Right atrium auricular region (tissue), 2 donors: ENCODE measurements around the gene HP1BP3. TPM values are rescaled to one million over a fixed set of nuclear protein-coding genes. Genes with fewer than 3 reads are reported as not detected.

Experiments
- DNase-seq: peaks from one replicate; pipeline ENCODE4 v3.0.0-alpha.2; 2019; ENCODE audit warnings: low spot score
- H3K27ac ChIP-seq, 2 donors: fragments of 200-600 bp; sonication (generic); 1 replicate in 1 of 2; 2 replicates in 1 of 2; pipeline ENCODE4 v1.5.1; 2016 to 2019
- H3K27me3 ChIP-seq, 2 donors: fragments of 200-600 bp; sonication (generic); one replicate each; pipeline versions ENCODE4 v1.5.1 to v1.6.0; 2017 to 2019
- H3K36me3 ChIP-seq: fragments of 200-600 bp; sonication (generic); one replicate; pipeline ENCODE4 v1.5.1; 2016
- H3K4me1 ChIP-seq, 2 donors: fragments of 200-600 bp; sonication (generic); one replicate each; pipeline versions ENCODE4 v1.5.1 to v1.6.0; 2017 to 2019
- H3K4me3 ChIP-seq, 2 donors: fragments of 200-600 bp; sonication (generic); 1 replicate in 1 of 2; 2 replicates in 1 of 2; pipeline ENCODE4 v1.5.1; 2017 to 2019; ENCODE audit warnings: mild to moderate bottlenecking in 1 of 2, moderate library complexity in 1 of 2
- H3K9me3 ChIP-seq, 2 donors: fragments of 200-600 bp; sonication (generic); one replicate each; pipeline ENCODE4 v1.5.1; 2019
- total RNA-seq, 2 donors: library from RNA; depleted of rRNA; stranded (reverse); fragments of >200 nt; gene quantifications; one replicate each; pipeline ENCODE4 v1.1.0, GENCODE V29; 2016
- TF ChIP-seq, protein P1 (sequence below), 2 donors: fragments of 200-600 bp; sonication (generic); IDR thresholded peaks; one replicate each; pipeline ENCODE4 v1.5.1; 2019; ENCODE audit warnings: antibody characterized with exemption in 2 of 2

The HP1BP3 gene, protein sequence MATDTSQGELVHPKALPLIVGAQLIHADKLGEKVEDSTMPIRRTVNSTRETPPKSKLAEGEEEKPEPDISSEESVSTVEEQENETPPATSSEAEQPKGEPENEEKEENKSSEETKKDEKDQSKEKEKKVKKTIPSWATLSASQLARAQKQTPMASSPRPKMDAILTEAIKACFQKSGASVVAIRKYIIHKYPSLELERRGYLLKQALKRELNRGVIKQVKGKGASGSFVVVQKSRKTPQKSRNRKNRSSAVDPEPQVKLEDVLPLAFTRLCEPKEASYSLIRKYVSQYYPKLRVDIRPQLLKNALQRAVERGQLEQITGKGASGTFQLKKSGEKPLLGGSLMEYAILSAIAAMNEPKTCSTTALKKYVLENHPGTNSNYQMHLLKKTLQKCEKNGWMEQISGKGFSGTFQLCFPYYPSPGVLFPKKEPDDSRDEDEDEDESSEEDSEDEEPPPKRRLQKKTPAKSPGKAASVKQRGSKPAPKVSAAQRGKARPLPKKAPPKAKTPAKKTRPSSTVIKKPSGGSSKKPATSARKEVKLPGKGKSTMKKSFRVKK
- total RNA-seq = 100 to 1,000 TPM; 106 to 115 TPM

DNA sequence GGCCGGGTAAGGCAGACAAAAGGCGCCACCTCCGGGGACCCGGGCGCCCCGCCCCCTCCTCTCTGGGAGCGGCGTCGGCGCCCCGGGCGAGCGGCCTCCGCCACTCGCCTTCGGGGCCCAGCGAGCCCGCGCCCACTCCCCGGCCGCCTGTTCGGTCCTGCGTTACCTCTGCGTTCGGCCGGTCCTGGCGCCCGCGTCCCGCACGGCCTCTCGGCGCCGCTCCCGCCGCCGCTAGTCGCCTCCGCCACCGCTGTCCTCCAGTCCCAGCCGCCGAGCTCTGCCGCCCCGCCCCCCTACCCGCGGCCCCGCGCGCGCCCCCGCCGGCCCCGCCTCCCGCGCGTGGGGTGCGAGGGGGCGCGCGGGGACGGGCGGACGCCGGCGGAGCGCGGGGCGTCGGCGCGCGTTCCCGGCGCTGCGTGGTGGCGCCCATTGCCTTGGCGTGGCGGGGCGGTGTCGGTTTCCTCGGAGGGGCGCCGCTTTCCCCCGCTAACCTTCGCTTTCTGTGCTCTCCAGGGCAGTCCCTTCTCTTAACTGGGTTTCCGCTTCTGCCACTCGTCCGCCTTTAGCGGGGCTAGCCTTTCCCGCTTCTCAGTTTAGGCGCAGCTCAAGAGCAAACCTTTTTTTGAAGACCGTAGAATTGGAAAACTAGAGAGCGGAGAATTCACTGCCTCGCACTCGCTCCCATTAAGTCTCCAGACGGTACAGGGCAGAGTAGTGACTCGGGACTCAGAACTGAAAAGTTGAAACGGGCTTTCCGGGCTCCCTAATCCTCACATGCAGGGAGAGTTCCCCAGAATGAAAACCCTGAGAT lies at the start of gene HP1BP3:
HP1BP3 (minus strand) TSS at position 279 of the 811 bp plus-strand sequence. CDS start 6,867 bp downstream, outside the sequence.
- Histone ChIP-seq H3K4me3 (peak within 1 kb of the TSS; percentile 81 to 86), H3K27me3 (no peaks in the 10 kb centered on the region), H3K36me3 (no peaks in the 10 kb centered on the region), H3K27ac (peak within 1 kb of the TSS; percentile 98), H3K4me1 (peaks cover 0 to 37% of the 10 kb centered on the region in 2 donors), H3K9me3 (no peaks in the 10 kb centered on the region)
- DNase-seq = peak; percentile 64
- TF ChIP-seq, protein P1, sequence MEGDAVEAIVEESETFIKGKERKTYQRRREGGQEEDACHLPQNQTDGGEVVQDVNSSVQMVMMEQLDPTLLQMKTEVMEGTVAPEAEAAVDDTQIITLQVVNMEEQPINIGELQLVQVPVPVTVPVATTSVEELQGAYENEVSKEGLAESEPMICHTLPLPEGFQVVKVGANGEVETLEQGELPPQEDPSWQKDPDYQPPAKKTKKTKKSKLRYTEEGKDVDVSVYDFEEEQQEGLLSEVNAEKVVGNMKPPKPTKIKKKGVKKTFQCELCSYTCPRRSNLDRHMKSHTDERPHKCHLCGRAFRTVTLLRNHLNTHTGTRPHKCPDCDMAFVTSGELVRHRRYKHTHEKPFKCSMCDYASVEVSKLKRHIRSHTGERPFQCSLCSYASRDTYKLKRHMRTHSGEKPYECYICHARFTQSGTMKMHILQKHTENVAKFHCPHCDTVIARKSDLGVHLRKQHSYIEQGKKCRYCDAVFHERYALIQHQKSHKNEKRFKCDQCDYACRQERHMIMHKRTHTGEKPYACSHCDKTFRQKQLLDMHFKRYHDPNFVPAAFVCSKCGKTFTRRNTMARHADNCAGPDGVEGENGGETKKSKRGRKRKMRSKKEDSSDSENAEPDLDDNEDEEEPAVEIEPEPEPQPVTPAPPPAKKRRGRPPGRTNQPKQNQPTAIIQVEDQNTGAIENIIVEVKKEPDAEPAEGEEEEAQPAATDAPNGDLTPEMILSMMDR (IDR thresholded peaks at IDR 0.05) = no peak

DNA sequence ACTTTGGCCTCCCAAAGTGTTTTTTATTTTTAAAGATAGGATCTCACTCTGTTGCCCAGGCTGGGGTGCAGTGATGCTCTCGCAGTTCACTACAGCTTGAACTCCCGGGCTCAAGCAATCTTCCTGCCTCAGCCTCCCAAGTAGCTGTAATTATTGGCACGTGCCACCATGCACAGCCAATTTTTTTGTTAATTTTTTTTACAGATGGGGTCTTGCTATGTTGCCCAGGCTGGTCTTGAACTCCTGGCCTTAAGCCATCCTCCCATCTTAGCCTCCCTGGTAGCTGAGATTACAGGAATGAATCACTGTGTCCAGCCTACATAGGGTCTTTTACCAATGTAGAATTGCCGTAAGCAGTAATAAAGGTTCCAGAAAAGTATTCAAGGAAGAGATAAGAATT lies 49.1 kb upstream of the HP1BP3 start:
- Histone ChIP-seq H3K4me1 (no peaks in the 10 kb centered on the region), H3K9me3 (no peaks in the 10 kb centered on the region), H3K27ac (no peak overlapping the region), H3K36me3 (peaks cover 7% of the 10 kb centered on the region), H3K4me3 (no peak overlapping the region), H3K27me3 (no peaks in the 10 kb centered on the region)
- no peak for DNase-seq
- TF ChIP-seq, protein P1 (IDR thresholded peaks at IDR 0.05) = no peak

DNA sequence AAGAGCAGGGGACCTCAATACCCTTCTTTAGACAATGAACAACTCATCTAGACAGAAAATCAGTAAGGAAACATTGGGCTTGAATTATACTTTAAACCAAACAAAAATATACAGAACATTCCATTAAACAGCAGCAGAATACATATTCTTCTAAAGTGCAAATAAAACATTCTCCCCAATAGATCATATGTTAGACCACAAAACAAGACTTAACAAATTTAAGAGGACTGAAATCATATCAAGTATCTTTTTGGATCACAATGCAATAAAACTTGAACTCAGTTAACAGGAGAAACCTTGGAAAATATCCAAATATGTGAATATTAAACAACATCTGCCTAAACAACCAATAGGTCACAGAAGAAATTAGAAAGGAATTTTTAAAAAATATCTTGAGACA lies 47.7 kb upstream of the HP1BP3 start:
- Histone ChIP-seq H3K4me1 (no peaks in the 10 kb centered on the region), H3K9me3 (no peaks in the 10 kb centered on the region), H3K4me3 (no peak overlapping the region), H3K27ac (no peak overlapping the region), H3K27me3 (no peaks in the 10 kb centered on the region), H3K36me3 (peaks cover under 1% of the 10 kb centered on the region)
- DNase-seq = no peak
- TF ChIP-seq, protein P1 (IDR thresholded peaks at IDR 0.05) = no peak

DNA sequence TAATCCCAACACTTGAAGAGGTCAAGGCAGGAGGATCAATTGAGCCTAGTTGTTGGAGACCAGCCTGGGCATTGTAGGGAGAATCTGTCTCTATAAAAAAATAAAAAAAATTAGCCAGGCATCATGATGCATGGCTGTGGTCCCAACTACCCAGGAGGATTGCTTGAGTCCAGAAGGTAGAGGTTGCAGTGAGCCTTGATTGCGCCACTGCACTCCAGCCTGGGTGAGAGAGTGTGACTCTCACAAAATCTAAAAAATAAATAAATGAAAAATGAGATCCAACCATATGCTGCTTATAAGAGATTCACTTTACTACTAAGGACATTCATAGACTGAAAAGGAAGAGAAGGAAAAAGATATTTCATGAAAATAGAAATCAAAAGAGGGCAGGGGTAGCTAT lies 47.1 kb upstream of the HP1BP3 start:
- H3K4me1 ChIP-seq = no peaks in the 10 kb centered on the region
- no peaks in the 10 kb centered on the region for H3K27me3 ChIP-seq
- no peak overlapping the region for H3K4me3 ChIP-seq
- H3K36me3 ChIP-seq = peaks cover 3% of the 10 kb centered on the region
- H3K27ac ChIP-seq = no peak overlapping the region
- TF ChIP-seq, protein P1 (IDR thresholded peaks at IDR 0.05) = no peak
- H3K9me3 ChIP-seq = no peaks in the 10 kb centered on the region
- DNase-seq = no peak

DNA sequence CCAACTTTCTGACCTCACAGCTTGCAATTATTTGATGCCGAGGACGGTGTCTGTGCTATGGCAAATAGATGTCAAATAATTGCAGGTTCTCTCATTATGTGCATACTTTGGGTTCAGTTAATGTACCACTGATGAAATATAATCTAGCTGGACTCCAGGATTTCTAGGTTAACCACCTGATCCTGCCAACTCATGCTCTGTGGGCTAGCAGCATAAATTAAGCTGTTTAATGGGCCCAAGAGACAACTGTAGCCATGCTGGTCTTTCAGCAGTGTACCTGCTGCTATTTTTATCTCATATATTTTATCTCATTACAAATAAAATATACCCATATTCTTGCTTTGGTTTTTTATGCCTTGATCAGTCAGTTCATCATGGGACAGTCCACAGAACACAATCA lies 43.3 kb upstream of the HP1BP3 start:
- TF ChIP-seq, protein P1 (IDR thresholded peaks at IDR 0.05) = no peak

More for the DNA sequence above, 43.3 kb upstream of the HP1BP3 start:
- Histone ChIP-seq H3K36me3 (peaks cover 17% of the 10 kb centered on the region), H3K4me1 (no peaks in the 10 kb centered on the region), H3K9me3 (no peaks in the 10 kb centered on the region), H3K27ac (no peak overlapping the region), H3K27me3 (no peaks in the 10 kb centered on the region), H3K4me3 (no peak overlapping the region)
- DNase-seq = no peak
